IMR-90 (cell line): ENCODE results near the gene GFI1. TPM values are rescaled to one million over a fixed set of nuclear protein-coding genes. Genes with fewer than 3 reads are reported as not detected.

Source experiments
- ATAC-seq: fragments of 200-7000 bp; cut with Tn5 transposase; 2 replicates; pipeline ENCODE4 v1.9.1; 2020; ENCODE audit warnings: low read depth, mild to moderate bottlenecking, moderate library complexity
- BruUV-seq: library from RNA; stranded (reverse); fragments of 400-500 nt; replicated peaks from 2 replicates; lab custom pipeline; 2021; lab: Mats Ljungman, UMichigan
- CTCF ChIA-PET: fragments of 300-600 bp; formaldehyde crosslinking; extraction: SDS; loops from one replicate; lab custom pipeline; 2021; ENCODE audit warnings: antibody characterized with exemption; lab: Yijun Ruan, JAX
- POLR2A ChIA-PET: fragments of 300-600 bp; sonication (Branson Sonifier 250); formaldehyde crosslinking; loops from one replicate; lab custom pipeline; 2022; ENCODE audit warnings: antibody characterized with exemption; ENCODE audit not compliant: unreplicated experiment; lab: Charles Lee
- DNase-seq: peaks from one replicate; pipeline ENCODE4 v3.0.0; 2013
- H2AFZ ChIP-seq: replicated peaks from 2 replicates; pipeline ENCODE3; 2013; ENCODE audit warnings: low read length, mild to moderate bottlenecking; ENCODE audit not compliant: poor library complexity
- H2AK5ac ChIP-seq: 2 replicates; pipeline ENCODE4 v1.6.1; 2013; ENCODE audit warnings: low read depth, low read length, inconsistent platforms
- H2AK9ac ChIP-seq: replicated peaks from 2 replicates; pipeline ENCODE3; 2013; ENCODE audit warnings: mild to moderate bottlenecking, low read depth, low read length, moderate library complexity; ENCODE audit not compliant: poor library complexity
- H2BK120ac ChIP-seq: 2 replicates; pipeline ENCODE4 v1.6.1; 2013; ENCODE audit warnings: low read depth, low read length, inconsistent platforms
- H2BK15ac ChIP-seq: 3 replicates; pipeline ENCODE4 v1.6.1; 2013; ENCODE audit warnings: low read depth, low read length, inconsistent platforms
- H2BK20ac ChIP-seq: 2 replicates; pipeline ENCODE4 v1.6.1; 2013; ENCODE audit warnings: low read depth, mild to moderate bottlenecking, inconsistent platforms, low read length, moderate library complexity
- H2BK5ac ChIP-seq: 2 replicates; pipeline ENCODE4 v1.6.1; 2013; ENCODE audit warnings: mild to moderate bottlenecking, low read depth, low read length, inconsistent platforms; ENCODE audit not compliant: poor library complexity, severe bottlenecking
- H3K14ac ChIP-seq: replicated peaks from 2 replicates; pipeline ENCODE4 v1.6.1; 2013; ENCODE audit warnings: low read depth, low read length, inconsistent platforms
- H3K18ac ChIP-seq: 2 replicates; pipeline ENCODE4 v1.6.1; 2013; ENCODE audit warnings: low read depth, low read length, control low read depth
- H3K23ac ChIP-seq: 2 replicates; pipeline ENCODE4 v1.6.1; 2013; ENCODE audit warnings: low read depth, low read length, inconsistent platforms
- H3K27ac ChIP-seq: 2 replicates; pipeline ENCODE4 v1.5.1; 2013; ENCODE audit warnings: mild to moderate bottlenecking, control low read depth, low read length; ENCODE audit not compliant: insufficient read depth
- H3K27me3 ChIP-seq: 2 replicates; pipeline ENCODE4 v1.6.1; 2013; ENCODE audit warnings: low read length; ENCODE audit not compliant: control insufficient read depth, insufficient read depth
- H3K36me3 ChIP-seq: 2 replicates; pipeline ENCODE4 v1.6.1; 2013; ENCODE audit warnings: low read length, mixed read lengths; ENCODE audit not compliant: control insufficient read depth, insufficient read depth
- H3K4ac ChIP-seq: 2 replicates; pipeline ENCODE4 v1.6.1; 2013; ENCODE audit warnings: low read depth, low read length, inconsistent platforms
- H3K4me1 ChIP-seq: 2 replicates; pipeline ENCODE4 v1.6.1; 2013; ENCODE audit warnings: low read length, mixed read lengths; ENCODE audit not compliant: control insufficient read depth, insufficient read depth
- H3K4me2 ChIP-seq: 2 replicates; pipeline ENCODE4 v1.6.1; 2013; ENCODE audit warnings: low read depth, mild to moderate bottlenecking, control low read depth, low read length, moderate library complexity
- H3K4me3 ChIP-seq: 2 replicates; pipeline ENCODE4 v1.5.1; 2013; ENCODE audit warnings: low read depth, mild to moderate bottlenecking, control low read depth, low read length, moderate library complexity; ENCODE audit not compliant: insufficient read depth
- H3K56ac ChIP-seq: 2 replicates; pipeline ENCODE4 v1.6.1; 2013; ENCODE audit warnings: low read length, inconsistent platforms; ENCODE audit not compliant: insufficient read depth; ENCODE audit errors: extremely low read depth
- H3K79me1 ChIP-seq, 2 experiments: 2 replicates each; pipeline ENCODE4 v1.6.1; 2013; ENCODE audit warnings: low read length in 2 of 2, inconsistent platforms in 1 of 2, low read depth in 1 of 2
- H3K9ac ChIP-seq: 2 replicates; pipeline ENCODE4 v1.6.1; 2013; ENCODE audit warnings: low read depth, low read length, control low read depth
- H3K9me1 ChIP-seq: 2 replicates; pipeline ENCODE4 v1.6.1; 2013; ENCODE audit warnings: low read length, inconsistent platforms; ENCODE audit not compliant: insufficient read depth
- H3K9me3 ChIP-seq: 2 replicates; pipeline ENCODE4 v1.6.1; 2013; ENCODE audit warnings: low read length; ENCODE audit not compliant: control insufficient read depth, insufficient read depth
- H4K20me1 ChIP-seq: 2 replicates; pipeline ENCODE4 v1.6.1; 2013; ENCODE audit warnings: low read length, inconsistent platforms; ENCODE audit not compliant: insufficient read depth
- H4K5ac ChIP-seq: 2 replicates; pipeline ENCODE4 v1.6.1; 2013; ENCODE audit warnings: mild to moderate bottlenecking, low read depth, low read length, control low read depth
- H4K8ac ChIP-seq, 2 experiments: 2 replicates each; pipeline ENCODE4 v1.6.1; 2013; ENCODE audit warnings: low read depth in 2 of 2, low read length in 2 of 2, control low read depth in 1 of 2, inconsistent platforms in 1 of 2
- H4K91ac ChIP-seq: 2 replicates; pipeline ENCODE4 v1.6.1; 2013; ENCODE audit warnings: low read depth, low read length, inconsistent platforms; ENCODE audit not compliant: insufficient read depth
- BHLHE40 ChIP-seq: fragments of 150-350 bp; IDR thresholded peaks from 2 replicates; pipeline ENCODE4 v1.6.1; 2016; ENCODE audit warnings: mild to moderate bottlenecking, low read depth, low read length
- CHD1 ChIP-seq: IDR thresholded peaks from 2 replicates; pipeline ENCODE4 v1.6.1; 2012; ENCODE audit warnings: low read depth, low read length, improper control_type of control experiment
- FOS ChIP-seq: fragments of 150-350 bp; IDR thresholded peaks from 2 replicates; pipeline ENCODE4 v1.6.1; 2016; ENCODE audit warnings: low read depth, low read length
- MAZ ChIP-seq: IDR thresholded peaks from 2 replicates; pipeline ENCODE4 v1.6.1; 2012; ENCODE audit warnings: low read depth, mild to moderate bottlenecking, low read length, improper control_type of control experiment, moderate library complexity, borderline replicate concordance
- MXI1 ChIP-seq: IDR thresholded peaks from 2 replicates; pipeline ENCODE4 v1.6.1; 2012; ENCODE audit warnings: low read depth, mild to moderate bottlenecking, low read length, moderate library complexity, borderline replicate concordance
- NFE2L2 ChIP-seq: fragments of 150-350 bp; IDR thresholded peaks from 2 replicates; pipeline ENCODE4 v1.6.1; 2016; ENCODE audit warnings: low read depth, mild to moderate bottlenecking, low read length
- POLR2A ChIP-seq: IDR thresholded peaks from 2 replicates; pipeline ENCODE4 v1.6.1; 2012; ENCODE audit warnings: mild to moderate bottlenecking, low read depth, low read length
- RCOR1 ChIP-seq: IDR thresholded peaks from 2 replicates; pipeline ENCODE4 v1.6.1; 2012; ENCODE audit warnings: mild to moderate bottlenecking, low read length, improper control_type of control experiment; ENCODE audit not compliant: insufficient replicate concordance
- RFX5 ChIP-seq: IDR thresholded peaks from 2 replicates; pipeline ENCODE4 v1.8.0; 2012; ENCODE audit warnings: low read depth, mild to moderate bottlenecking, low read length, moderate library complexity
- SMC3 ChIP-seq: fragments of 150-350 bp; IDR thresholded peaks from 2 replicates; pipeline ENCODE4 v1.6.1; 2016; ENCODE audit warnings: low read depth, mild to moderate bottlenecking, antibody characterized with exemption, low read length, moderate library complexity
- WGBS, 2 experiments: methylation state at CpG; one replicate each; pipeline versions ENCODE4 v1.1.5 to v1.1.7; 2013; ENCODE audit warnings: missing lambda C conversion rate in 2 of 2; ENCODE audit not compliant: insufficient read length in 1 of 2; ENCODE audit errors: extremely low coverage in 2 of 2; 5-methylcytosine and 5-hydroxymethylcytosine counted together
- dilution Hi-C: fragments of 300-500 bp; cut with HindIII; formaldehyde crosslinking; loops from one replicate; pipeline ENCODE4 v1.14.3; 2018; ENCODE audit warnings: low sequenced_read_pairs; ENCODE audit not compliant: unreplicated experiment
- in situ Hi-C: fragments of 300-500 bp; cut with MboI; formaldehyde crosslinking; loops from 3 replicates; pipeline ENCODE4 v1.14.3; 2019; ENCODE audit warnings: low sequenced_read_pairs, inconsistent platforms, mixed read lengths
- intact Hi-C: fragments of 100-400 bp; cut with micrococcal nuclease; formaldehyde crosslinking; loops from 2 replicates; pipeline ENCODE4 v1.10.0; 2022
- polyA plus RNA-seq, 3 experiments: library from polyadenylated mRNA; depleted of rRNA; stranded (reverse); fragments of >200 nt; gene quantifications; 2 replicates each; pipeline ENCODE4 v1.2.3, GENCODE V29; 2012; ENCODE audit warnings: low replicate concordance in 1 of 3
- total RNA-seq: library from RNA; depleted of rRNA; stranded (reverse); fragments of >200 nt; gene quantifications from 2 replicates; pipeline ENCODE4 v1.2.3, GENCODE V29; 2012
- TF ChIP-seq, protein P1 (sequence below): conservative IDR thresholded peaks from 2 replicates; pipeline ENCODE4 v1.5.1; 2012; ENCODE audit warnings: mild to moderate bottlenecking, low read depth, low read length, improper control_type of control experiment
- TF ChIP-seq, protein P2 (sequence below): fragments of 150-350 bp; IDR thresholded peaks from 2 replicates; pipeline ENCODE4 v1.6.1; 2016; ENCODE audit warnings: low read depth, mild to moderate bottlenecking, low read length, moderate library complexity, borderline replicate concordance
- TF ChIP-seq, protein P3 (sequence below): fragments of 150-350 bp; IDR thresholded peaks from 2 replicates; pipeline ENCODE4 v1.6.1; 2017; ENCODE audit warnings: mild to moderate bottlenecking, antibody characterized with exemption, low read length, low read depth

GFI1 gene
- total and polyA plus RNA-seq, 2 of the 4 experiments (the other 2 are of a cell fraction) = under 0.01 to 0.21 TPM

DNA sequence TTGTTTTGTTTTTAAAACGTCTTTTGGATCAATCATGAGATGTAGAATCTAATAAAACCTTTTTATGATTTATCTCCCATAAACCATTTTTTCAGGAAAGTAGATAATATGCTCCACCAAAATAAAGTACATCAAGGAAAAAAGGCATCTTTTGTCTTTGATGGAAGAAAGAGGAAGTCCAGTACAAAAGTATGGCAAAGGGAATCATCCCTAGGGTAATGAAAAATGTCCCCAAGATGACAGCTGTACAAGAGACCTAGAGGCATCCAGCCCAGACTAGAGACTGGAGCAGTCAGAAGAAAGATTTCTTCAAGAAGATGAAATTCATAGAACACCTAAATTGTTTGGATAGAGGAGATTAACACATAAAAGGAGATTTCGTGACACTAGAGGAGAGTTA lies 32.3 kb upstream of the GFI1 start:
- Histone ChIP-seq H2BK15ac (no peak overlapping the region), H3K14ac (no peak overlapping the region), H3K23ac (no peak overlapping the region), H3K9me1 (peaks cover 3% of the 10 kb centered on the region; the same call in 1 of the 2 replicates), H4K20me1 (no peaks in the 10 kb centered on the region), H2AK5ac (no peak overlapping the region), H3K4me1 (no peaks in the 10 kb centered on the region), H3K27me3 (no peaks in the 10 kb centered on the region), H4K91ac (no peak overlapping the region), H3K9ac (no peak overlapping the region), H3K56ac (no peak overlapping the region), H2BK20ac (no peak overlapping the region), H4K8ac (no peak overlapping the region), H3K4me3 (no peak overlapping the region), H3K9me3 (no peaks in the 10 kb centered on the region), H3K18ac (no peak overlapping the region), H3K4ac (no peak overlapping the region), H3K79me1 (no peaks in the 10 kb centered on the region; a peak in 1 of 4 replicates), H3K36me3 (no peaks in the 10 kb centered on the region), H2BK120ac (no peak overlapping the region), H3K27ac (no peak overlapping the region), H2BK5ac (no peak overlapping the region), H2AFZ (no peak overlapping the region), H4K5ac (no peak overlapping the region), H3K4me2 (no peak overlapping the region), H2AK9ac (no peak overlapping the region)
- CTCF ChIA-PET = interaction anchor here (0.6 kb wide), 3 partner anchors 11 to 1641 kb away, joined by 3 to 5 read pairs (median 3); no protein-coding TSS in a partner anchor
- WGBS, 2 experiments = no CpG with 5 or more reads among the region's 2 CpGs
- TF ChIP-seq, protein P1, sequence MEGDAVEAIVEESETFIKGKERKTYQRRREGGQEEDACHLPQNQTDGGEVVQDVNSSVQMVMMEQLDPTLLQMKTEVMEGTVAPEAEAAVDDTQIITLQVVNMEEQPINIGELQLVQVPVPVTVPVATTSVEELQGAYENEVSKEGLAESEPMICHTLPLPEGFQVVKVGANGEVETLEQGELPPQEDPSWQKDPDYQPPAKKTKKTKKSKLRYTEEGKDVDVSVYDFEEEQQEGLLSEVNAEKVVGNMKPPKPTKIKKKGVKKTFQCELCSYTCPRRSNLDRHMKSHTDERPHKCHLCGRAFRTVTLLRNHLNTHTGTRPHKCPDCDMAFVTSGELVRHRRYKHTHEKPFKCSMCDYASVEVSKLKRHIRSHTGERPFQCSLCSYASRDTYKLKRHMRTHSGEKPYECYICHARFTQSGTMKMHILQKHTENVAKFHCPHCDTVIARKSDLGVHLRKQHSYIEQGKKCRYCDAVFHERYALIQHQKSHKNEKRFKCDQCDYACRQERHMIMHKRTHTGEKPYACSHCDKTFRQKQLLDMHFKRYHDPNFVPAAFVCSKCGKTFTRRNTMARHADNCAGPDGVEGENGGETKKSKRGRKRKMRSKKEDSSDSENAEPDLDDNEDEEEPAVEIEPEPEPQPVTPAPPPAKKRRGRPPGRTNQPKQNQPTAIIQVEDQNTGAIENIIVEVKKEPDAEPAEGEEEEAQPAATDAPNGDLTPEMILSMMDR = no peak
- no peak for TF ChIP-seq SMC3
- TF ChIP-seq, protein P2, sequence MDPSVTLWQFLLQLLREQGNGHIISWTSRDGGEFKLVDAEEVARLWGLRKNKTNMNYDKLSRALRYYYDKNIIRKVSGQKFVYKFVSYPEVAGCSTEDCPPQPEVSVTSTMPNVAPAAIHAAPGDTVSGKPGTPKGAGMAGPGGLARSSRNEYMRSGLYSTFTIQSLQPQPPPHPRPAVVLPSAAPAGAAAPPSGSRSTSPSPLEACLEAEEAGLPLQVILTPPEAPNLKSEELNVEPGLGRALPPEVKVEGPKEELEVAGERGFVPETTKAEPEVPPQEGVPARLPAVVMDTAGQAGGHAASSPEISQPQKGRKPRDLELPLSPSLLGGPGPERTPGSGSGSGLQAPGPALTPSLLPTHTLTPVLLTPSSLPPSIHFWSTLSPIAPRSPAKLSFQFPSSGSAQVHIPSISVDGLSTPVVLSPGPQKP = no peak
- TF ChIP-seq POLR2A = no peak
- TF ChIP-seq RCOR1 = no peak
- TF ChIP-seq, protein P3, sequence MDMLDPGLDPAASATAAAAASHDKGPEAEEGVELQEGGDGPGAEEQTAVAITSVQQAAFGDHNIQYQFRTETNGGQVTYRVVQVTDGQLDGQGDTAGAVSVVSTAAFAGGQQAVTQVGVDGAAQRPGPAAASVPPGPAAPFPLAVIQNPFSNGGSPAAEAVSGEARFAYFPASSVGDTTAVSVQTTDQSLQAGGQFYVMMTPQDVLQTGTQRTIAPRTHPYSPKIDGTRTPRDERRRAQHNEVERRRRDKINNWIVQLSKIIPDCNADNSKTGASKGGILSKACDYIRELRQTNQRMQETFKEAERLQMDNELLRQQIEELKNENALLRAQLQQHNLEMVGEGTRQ = no peak
- TF ChIP-seq CHD1 = no peak
- TF ChIP-seq NFE2L2 = no peak
- no peak for TF ChIP-seq RFX5
- no peak for TF ChIP-seq BHLHE40
- TF ChIP-seq MXI1 = no peak
- TF ChIP-seq FOS = no peak
- TF ChIP-seq MAZ = no peak
- intact Hi-C loops = no loop called here
- no peak for ATAC-seq
- POLR2A ChIA-PET = no interaction called here
- no TSS peak for BruUV-seq
- in situ Hi-C loops = no loop called here
- DNase-seq = no peak
- dilution Hi-C loops = no loop called here
